Epithelial cell of proximal tubule (primary cell): Measurements from ENCODE around the gene KCNK10. TPM values are rescaled to one million over a fixed set of nuclear protein-coding genes. Genes with fewer than 3 reads are reported as not detected.
A peak's percentile ranks its signal among the peaks of the same experiment; 100 is the strongest.

Experiments used
- DNase-seq: peaks from one replicate; pipeline ENCODE4 v3.0.0-alpha.2; 2011; ENCODE audit warnings: low read depth
- H3K4me3 ChIP-seq: 2 replicates; pipeline ENCODE4 v1.5.1; 2011; ENCODE audit warnings: low read depth, mild to moderate bottlenecking, low read length
- CTCF ChIP-seq: conservative IDR thresholded peaks from 2 replicates; pipeline ENCODE4 v1.5.1; 2012; ENCODE audit warnings: low read depth, mild to moderate bottlenecking, low read length
- total RNA-seq: library from RNA; depleted of rRNA; stranded (reverse); fragments of >200 nt; gene quantifications from 2 replicates; pipeline ENCODE4 v1.2.3, GENCODE V29; 2015

Gene KCNK10
- total RNA-seq, 1 donor from 2014 or later: 4.2 TPM

- peak; percentile 2 for DNase-seq
- TF ChIP-seq CTCF: no peak
- H3K4me3 ChIP-seq: peak overlapping the region; percentile 50
Observed at GRCh38 chr14:88322504-88323085, 474 bp downstream of the KCNK10 start.

- no peak for DNase-seq
- H3K4me3 ChIP-seq: no peak overlapping the region
- no peak for TF ChIP-seq CTCF
Observed at GRCh38 chr14:88321692-88322503, 1.2 kb downstream of the KCNK10 start.

- H3K4me3 ChIP-seq: no peak overlapping the region
- TF ChIP-seq CTCF: no peak
Observed at GRCh38 chr14:88318406-88318805, 4.7 kb downstream of the KCNK10 start.

GRCh38 chr14:88316521-88316920 is 6.5 kb downstream of the KCNK10 start:
- DNase-seq: no peak
- TF ChIP-seq CTCF: no peak
- H3K4me3 ChIP-seq: no peak overlapping the region

More at GRCh38 chr14:88318406-88318805, 4.7 kb downstream of the KCNK10 start:
- DNase-seq: no peak

- TF ChIP-seq CTCF: no peak
- no peak overlapping the region for H3K4me3 ChIP-seq
- DNase-seq: no peak
Observed at GRCh38 chr14:88312257-88312656, 10.8 kb downstream of the KCNK10 start.

GRCh38 chr14:88311780-88312179 is 11.3 kb downstream of the KCNK10 start:
- TF ChIP-seq CTCF: no peak
- no peak for DNase-seq
- H3K4me3 ChIP-seq: no peak overlapping the region

- no peak for DNase-seq
- TF ChIP-seq CTCF: no peak
- H3K4me3 ChIP-seq: no peak overlapping the region
Observed at GRCh38 chr14:88310449-88310848, 12.6 kb downstream of the KCNK10 start.
